Right lung (tissue), 5 donors: ENCODE data around the gene DCTN4. TPM values are rescaled to one million over a fixed set of nuclear protein-coding genes. Genes with fewer than 3 reads are reported as not detected.
"Not testable (repeated sequence)": the region's sequence is repeated elsewhere in the genome, so short reads cannot be mapped to it uniquely, and the experiment has no call there.

Source experiments
- DNase-seq, 2 donors: peaks; one replicate each; pipeline ENCODE4 v3.0.0-alpha.2; 2013
- polyA plus RNA-seq, 5 donors: library from polyadenylated mRNA; unstranded; fragments of 120-200 nt; gene quantifications; one replicate each; pipeline versions ENCODE4 v1.2.1 to v1.2.3, GENCODE V29; 2013; ENCODE audit warnings: inconsistent platforms in 1 of 5, low replicate concordance in 1 of 5; ENCODE audit not compliant: insufficient read length in 5 of 5, insufficient read depth in 1 of 5

The DCTN4 gene
- polyA plus RNA-seq, 5 donors: 53.1 to 73.5 (median 69.4) TPM

DNA sequence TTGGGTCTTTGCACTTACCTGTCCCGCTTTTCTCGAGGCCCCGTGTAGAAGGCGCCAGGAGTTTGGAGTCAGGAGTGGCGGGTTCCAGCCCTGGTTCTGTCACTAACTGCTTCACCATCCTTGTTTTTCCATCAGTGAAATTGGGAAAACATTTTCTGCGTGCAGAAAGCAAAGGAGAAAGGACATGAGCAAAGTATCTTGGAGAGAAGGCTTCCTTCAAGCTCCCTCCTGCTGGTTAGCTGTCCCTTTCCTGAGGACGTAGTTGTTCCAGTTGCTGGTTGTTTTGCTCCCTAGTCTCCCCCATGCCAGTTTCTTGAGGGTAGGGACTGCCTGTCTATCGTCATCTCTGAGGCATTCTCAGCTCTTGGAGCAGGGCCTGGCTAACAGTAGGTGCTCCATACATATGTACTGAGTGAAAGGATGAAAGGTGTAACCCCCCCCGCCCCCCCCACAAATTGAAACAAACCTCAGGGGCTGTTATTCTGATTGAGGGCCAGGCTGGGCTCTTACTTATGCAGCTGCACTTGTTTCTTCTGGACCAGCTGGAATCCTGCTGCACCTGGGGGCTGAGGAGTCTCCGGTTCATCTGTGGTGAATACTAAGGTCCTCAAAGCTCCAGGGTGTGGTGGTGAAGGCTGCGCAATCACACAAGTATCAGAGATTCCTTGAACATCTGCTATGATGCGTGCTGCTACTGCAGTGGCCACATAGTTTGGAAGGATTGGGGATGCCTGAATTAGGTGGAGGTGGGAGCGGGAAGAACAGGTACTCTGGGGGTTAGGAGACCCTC lies 20.8 kb upstream of the DCTN4 start:
- no peak for DNase-seq

DNA sequence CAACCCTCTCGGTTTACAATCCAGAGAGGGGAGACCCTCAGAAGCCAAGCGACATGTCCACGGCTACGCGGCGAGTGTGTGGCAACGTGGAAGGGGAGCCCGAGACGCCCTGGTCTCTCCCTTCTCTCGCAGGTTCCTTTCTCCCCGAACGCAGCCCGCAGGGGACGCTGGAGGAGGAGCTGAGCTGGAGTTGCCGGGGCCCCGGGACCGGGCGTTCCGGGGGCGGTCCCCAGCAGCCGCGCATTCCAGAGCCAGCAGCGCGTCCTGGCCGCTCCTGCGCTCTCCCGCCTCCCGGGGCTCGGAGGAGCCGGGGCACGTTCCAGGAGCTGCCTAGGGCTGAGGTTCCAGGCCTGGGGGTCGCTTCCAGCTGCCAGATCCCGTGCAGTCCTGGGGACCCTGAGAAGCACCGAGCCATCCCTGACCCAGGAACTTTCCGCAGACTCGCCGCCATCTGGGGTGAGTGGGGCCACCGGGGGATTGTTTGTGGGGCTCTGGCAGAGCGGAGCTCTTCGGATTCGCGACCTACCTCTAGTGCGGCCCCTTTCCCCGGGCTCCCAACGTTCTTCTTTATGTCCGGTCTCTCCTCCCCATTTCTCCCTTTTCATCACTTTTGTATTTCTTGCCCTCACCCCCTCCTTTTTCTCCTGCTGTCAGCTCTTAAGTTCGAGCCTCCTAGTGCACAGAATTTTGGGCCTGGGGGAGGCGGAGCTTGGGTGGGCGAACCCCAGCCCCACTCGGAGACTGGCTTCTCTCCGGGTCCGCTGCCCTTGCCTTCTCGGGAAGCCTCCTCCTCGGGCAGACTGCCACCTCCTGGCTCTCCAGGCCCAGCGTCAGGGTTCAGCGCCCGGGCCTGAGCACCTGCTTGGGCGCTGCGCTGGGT lies 19.9 kb upstream of the DCTN4 start, which contains the start of gene SMIM3:
Gene SMIM3, plus strand, starts transcription at position 241 of the 880 bp plus-strand sequence. CDS start 16,684 bp downstream, outside the sequence.
- DNase-seq: peak; percentile 78 to 83

DNA sequence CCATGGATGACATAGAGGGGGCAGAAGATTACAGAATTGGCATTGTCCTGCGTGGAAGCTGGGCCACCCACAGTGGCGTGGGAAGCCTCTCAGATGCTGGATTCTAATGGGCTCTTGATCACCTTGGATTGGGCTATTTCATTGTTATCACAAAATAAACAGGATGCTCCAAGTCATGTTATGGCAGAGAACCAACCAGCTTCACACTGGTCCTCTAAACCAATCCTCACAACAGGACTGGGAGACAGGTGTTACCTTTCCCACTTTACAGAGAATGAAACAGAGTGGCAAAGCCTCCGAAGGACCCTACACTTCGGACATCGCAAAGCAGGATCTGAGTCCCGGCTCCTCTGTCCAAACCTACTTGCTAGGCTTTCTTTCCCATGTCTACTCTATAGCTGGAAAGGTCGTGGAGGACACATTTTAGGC lies 19.3 kb upstream of the DCTN4 start:
- no peak for DNase-seq

DNA sequence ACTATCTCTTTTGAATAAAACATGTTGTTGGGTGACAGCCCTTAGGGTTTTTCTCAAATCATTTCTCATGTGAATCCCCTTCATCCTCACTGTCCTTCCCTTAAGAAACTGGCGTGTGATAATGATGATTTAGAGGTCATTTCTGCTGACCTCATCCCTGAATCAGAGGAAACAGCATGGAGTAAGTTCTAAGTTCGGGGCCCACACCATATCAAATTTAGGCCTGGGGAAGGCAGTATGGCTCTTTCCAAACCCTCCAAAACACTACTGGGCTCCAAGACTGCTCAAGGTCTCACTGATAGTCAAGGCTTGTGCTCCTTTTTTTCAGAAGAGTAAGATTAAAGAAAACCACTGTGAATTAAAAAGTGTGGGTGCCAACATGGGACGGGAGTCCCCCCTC lies 18.9 kb upstream of the DCTN4 start:
- no peak for DNase-seq

DNA sequence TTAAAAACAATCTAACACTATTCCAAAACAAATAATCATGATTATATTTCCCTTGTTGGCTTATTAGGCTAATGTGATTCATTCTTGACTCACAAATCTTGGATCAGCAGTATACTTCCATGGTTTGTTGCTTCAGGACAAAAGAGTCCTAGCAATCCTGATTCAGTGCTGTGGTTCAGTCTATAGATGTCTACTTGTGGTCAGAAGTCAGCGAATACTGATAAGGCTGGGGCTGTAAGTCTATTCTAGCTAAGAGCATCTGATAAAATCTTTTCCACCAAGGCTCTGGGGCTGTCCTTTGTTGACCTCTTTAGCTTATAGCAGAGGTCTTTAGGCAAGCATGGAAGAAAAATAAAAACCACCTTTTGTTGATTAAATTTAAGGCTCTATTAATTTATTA lies 15.3 kb upstream of the DCTN4 start:
- DNase-seq: no peak

DNA sequence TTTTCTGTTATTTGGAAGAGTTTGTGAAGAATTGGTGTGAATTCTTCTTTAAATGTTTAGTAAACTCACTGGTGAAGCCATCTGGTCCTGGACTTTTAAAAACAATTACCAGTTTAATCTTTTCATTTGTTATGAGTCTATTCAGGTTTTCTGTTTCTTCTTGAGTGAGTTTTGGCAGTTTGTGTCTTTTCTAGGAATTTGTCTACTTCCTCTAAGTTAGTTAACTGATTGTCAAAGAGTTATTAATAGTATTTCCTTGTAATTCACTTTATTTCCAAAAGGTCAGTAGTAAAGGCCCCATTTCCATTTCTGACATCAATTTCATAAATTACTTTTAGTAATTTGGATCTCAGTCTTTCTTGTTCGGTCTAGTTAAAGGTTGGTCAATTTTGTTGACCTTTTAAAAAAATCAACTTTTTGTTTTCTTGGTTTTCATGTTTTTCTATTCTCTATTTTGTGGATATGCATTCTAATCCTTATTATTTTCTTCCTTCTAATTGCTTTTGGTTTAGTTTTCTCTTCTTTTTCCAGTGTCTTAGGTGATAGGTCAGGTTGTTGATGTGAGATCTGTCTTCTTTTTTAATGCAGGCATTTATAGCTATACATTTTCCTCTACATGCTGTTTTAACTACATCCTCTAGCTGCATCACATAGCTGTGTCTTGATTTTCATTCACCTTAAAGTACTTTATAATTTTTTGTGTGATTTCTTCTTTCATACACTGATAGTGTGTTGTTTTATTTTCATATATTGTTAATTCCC lies 12.4 kb upstream of the DCTN4 start:
- no peak for DNase-seq

DNA sequence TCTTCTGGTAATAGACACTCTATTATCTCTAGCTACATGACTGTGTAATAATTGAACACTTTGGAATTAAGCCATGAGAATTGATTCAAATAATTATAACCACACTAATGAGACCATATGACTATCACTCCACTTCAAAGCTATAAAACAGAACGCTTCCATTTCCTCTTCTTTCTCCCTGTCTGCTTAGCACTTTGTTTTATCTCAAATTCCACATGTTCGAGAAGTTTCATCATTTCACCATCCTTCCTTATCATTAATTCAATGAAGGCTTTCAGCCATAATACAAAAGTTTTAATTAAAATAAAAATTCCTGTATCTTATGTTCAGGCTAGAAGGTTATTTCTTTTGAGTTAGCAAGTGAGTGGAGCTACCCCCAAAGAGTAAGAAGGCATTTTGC lies 7.4 kb upstream of the DCTN4 start:
- DNase-seq: no peak

DNA sequence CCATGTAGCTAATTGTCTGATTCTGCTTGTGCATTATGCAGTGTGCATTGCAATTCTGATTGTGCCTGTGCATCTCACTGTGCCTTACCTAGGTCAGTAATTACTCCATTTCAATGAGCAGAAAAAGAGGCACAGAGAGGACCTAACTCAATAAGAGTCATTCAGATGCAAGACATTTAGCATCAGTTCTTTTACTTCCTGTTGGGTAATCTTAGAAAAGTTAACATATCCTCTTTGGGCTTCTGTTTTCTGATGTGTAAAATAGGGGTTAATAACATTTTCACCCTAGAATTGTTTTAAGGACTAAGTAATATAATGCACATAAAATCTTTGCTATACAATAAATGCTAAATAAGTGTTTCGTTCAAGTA lies 7.0 kb upstream of the DCTN4 start:
- DNase-seq: no peak

DNA sequence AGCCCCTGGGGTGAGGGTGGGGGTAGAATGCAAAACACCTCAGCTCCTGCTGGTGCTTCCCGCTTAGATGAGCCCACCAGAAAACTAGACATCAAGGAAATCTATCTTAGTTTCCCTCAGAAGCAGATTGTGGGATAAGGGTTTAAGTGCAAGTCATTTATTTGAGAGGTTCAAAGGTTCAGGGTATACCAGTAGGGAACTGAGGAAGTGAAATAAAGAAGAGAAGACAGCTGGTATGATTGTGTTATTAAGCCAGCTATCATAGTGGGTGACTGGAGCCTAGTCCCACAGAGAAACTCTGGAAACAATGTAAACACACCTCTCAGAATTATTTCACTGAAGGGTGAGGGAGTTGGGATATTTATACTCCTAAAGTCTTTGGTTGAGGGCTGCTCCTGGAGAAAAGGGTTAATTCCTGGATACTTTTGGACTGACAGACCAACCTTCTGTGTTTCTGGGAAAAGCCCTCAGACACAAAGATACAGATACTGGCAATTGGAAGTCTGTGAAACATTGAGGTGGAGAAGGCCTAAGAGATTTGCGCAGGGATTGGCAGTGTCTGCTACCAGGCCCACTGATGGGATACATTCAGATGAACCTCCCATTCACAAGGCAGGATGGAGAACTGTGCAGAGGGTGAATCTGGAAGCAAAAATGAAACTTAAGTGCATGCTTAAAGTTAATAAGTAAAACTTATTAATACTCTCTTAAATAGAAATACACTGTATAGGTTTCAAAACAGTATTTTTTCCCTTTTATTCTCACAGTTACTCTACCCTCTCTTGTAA lies 6.4 kb upstream of the DCTN4 start:
- no peak for DNase-seq

DNA sequence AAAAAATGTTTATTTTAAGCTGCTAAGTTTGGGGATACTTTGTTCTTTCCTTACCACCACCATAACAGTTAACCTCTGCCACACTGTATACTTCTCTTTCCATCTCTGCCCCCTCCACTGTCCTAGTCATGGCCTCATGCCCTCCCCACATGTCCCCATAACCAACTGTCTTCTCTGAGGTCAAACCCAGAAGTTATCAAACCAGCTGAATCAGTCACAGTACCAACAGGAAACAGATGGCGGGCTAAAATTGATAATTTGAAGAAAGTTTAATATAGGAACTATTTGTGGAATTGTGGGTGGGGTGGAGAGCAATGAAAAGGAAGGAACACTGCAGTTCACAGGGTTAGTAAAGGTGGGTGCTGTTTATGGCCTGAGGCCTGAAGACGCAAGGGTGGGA lies 5.7 kb upstream of the DCTN4 start:
- DNase-seq: no peak

DNA sequence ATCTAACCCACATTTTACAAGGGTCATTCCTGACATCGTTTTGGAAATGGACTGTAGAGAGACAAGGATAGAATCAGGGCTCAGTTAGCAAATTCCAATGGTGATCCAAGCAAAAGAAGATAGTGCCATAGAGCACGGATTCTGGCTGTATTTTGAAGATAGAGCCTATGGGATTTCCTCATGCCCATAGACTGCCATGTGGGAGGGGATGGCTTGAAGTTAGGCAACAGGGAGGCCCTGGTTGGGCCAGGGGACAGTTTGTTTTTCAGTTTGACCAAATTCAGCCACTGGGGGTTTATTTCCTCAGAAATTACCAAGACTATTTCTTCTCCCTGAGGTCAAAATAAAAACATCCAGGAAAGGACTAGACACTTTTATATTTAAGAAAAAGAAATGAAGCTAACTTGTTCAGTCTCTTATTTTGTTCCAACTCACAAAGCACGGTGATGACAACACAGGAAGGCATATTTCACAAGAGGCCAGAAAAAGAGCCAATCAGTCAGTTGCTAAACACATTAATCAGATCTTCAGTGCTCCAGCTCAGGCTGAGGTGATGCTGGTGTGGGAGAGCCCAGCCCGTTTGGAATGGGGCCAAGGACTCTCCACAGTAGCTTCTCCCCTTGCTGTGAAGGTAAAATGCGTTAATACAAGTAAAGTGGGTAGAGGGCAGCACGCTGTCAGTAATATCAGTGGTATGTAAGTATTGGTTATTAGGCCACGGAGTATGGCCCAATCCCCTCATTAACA lies 4.4 kb upstream of the DCTN4 start:
- DNase-seq: no peak

DNA sequence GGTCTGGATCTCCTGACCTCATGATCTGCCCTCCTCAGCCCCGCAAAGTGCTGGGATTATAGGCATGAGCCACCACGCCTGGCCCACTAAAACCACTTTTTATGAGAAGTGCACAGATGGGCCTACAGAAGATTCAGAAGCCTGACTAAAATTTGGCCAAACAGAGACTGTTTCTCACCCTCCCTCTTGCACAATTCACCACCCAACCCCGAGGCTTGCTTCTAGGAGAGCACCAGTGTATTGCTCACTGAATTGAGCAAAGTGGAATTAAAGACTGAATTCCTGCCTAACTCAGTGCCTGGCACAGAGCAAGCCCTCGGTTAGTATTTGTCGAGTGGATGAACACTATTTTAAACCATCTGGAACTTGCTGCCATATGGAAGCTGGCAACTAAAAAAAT lies 3.4 kb upstream of the DCTN4 start:
- no peak for DNase-seq

DNA sequence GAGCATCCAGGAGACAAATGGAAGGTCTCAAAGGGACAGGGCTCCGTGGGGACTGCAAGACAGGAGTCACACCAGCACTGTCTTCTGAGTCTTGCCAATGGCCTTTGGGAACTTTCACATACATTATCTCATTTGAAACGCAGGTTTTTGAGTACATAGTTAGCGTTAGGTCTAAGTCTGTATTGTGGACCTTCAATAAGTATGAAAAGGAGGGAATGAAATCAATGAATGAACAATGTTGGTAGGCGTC lies 442 bp upstream of the DCTN4 start:
- DNase-seq: no peak

DNA sequence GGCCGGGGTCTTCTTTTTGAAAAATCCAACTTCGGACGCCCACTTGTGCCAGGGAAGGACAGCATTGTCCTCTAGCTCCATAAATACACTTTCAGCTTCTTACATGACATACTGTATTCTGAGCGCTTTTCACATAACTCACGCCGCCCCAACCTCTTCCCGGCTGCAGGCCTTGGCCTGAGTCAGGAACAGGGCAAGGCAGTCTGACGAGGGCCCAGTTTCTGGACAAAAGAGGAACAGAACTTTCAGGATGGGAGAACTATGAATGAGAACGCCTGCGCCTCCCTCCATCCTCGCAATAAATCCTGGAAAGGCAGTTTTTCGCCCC lies 650 bp downstream of the DCTN4 start:
- no peak for DNase-seq

DNA sequence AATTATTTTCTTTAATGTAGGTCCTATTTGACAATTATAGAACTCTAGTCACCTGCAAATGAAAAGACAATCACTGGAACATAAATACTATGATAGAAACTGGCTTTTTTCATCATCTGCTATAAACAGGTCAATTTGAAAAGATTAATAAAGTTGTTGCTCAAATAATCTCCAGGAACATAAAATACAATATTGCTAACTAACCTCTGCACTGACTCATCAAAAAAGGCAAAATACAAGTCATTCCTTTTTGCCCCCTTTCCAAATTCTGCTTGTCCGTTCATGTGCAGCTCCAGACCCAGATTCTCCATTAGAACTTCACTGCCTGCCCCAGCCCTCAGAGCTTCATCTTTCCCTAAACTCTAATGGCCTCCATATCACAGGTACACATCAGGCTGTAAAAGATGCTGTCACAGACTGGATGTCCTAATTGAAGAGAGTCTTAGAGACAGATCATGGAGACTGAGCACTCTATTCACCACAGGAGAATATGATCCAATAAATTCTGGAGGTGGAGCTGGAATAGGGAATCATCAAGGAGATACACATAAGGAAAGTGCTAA lies 1.6 kb downstream of the DCTN4 start:
- DNase-seq: no peak

DNA sequence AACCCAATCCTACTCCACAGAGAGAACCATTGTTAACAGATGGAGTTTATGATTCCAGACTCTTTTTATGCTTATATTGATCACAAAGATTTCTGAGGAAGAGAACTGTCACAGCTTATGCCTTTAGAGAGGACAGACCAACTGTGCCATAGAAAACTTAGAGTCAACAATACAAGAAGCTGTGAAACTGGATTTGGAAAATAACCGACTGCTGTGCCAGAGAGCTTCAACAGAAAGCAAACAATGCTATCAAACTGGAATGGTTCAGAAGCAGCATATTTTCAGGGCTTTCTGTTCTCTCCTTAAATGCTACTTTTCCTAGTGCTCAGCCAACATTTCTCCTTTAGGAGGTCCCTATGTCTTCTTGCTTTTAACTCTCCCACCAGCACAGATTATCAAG lies 5.0 kb downstream of the DCTN4 start:
- no peak for DNase-seq

DNA sequence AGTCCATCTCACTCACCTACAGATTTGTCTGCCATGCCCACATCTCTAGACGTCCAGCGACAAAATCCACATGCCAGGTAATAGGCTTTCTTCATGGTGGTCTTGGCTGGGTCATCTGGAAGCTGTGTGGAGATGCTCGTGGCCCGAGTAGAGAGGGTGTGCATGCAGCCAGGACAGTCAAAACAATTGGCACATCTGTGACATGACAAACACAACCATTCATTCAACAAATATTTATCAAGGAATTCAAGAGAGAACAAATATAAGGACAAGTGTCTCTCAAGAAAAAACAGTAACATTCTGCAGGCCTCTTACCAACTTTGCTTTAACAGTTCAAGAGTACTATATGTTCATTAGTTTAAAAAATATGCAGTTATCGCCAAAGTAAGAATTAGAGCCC lies 5.4 kb downstream of the DCTN4 start:
- DNase-seq: no peak

DNA sequence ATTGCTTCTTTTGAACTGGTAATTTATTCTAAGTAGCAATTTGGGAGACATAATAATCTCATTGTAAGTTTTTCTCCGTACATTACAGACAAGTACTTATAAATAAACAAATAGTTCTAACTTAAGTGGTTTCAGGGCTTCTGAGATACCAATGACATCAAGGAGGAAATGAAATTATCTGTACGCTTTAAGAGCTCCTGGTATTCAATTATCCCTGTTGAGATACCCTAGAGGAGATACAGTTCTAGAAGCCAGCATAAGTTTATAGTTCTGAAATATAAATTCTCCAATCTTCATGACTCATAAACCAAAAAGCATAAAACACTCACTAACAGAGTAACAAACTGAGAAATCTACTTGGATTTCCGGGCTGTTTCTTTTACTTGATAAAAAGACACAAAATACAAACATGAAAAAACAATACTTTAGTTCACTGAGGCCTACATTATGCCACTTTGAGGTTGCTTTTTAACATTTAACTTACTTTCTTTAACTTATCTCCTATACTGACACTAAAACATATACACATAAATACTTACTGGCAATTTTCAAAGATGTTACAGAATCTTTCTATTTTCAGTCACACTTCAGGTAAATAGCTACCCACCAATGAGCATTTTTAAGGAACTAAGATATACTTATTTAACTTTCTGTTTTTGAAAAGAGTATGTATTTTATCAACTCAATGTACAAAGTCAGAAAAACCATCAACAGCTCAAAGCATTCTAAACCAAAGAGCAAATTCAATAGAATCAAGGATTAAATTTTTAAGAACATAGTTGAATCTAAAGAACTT lies 7.5 kb downstream of the DCTN4 start:
- DNase-seq: no peak

DNA sequence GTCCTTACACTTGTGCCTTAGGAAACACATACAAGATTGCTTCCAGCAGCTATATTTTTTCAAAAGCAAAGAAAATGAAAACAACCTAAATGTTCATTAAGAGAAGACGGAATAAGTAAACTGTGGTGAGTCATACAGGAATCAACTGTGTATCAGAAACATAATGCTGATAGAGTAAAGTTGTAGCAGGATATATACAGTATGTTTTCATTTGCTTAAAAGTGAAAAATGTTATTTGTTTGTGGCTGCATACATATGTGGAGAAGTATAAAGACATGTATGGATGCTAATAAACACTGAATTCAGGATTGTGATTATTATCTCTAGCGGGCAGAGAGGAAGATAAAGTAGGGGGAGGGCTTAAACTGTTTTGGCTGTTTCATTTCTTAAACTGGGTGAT lies 8.3 kb downstream of the DCTN4 start:
- DNase-seq: no peak

DNA sequence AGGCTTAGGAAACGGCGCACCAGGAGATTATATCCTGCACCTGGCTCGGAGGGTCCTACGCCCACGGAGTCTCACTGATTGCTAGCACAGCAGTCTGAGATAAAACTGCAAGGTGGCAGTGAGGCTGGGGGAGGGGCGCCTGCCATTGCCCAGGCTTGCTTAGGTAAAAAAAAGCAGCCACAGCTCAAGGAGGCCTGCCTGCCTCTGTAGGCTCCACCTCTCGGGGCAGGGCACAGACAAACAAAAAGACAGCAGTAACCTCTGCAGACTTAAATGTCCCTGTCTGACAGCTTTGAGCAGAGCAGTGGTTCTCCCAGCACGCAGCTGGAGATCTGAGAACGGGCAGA lies 15.7 kb downstream of the DCTN4 start:
- not testable (repeated sequence) for DNase-seq
